ENCODE measurements around the gene TPGS1. TPM values are rescaled to one million over a fixed set of nuclear protein-coding genes. Genes with fewer than 3 reads are reported as not detected.
A peak's percentile ranks its signal among the peaks of the same experiment; 100 is the strongest.

Gene TPGS1
- total and polyA plus RNA-seq, 4 donors: 17.4 to 33.0 (median 19.7) TPM

GRCh38 chr19:532561-533363 is 25.5 kb downstream of the TPGS1 start:
- Histone ChIP-seq H3K27me3 (ENCODE audit: control insufficient read depth in 1 of 2, insufficient read depth in 2 of 2, low read length in 1 of 2) (no peaks in the 10 kb centered on the region), H3K4me1 (ENCODE audit: control insufficient read depth in 1 of 2, insufficient read depth in 2 of 2, low read length in 2 of 2) (peaks cover 0 to 6% of the 10 kb centered on the region in 2 donors), H3K9me3 (ENCODE audit: control insufficient read depth, low read length) (no peaks in the 10 kb centered on the region), H3K4me3 (ENCODE audit: low read length in 2 of 2) (peak overlapping the region; percentile 62 to 74), H3K27ac (ENCODE audit: low read depth in 1 of 2, low read length in 2 of 2) (peak overlapping the region; percentile 6 to 53), H3K36me3 (ENCODE audit: control insufficient read depth in 1 of 2, insufficient read depth in 2 of 2, low read length in 1 of 2) (peaks cover 0 to 10% of the 10 kb centered on the region in 2 donors)
- WGBS, 2 donors: 0 to 1% methylated on average over 42 to 47 of the region's 47 CpGs
- ATAC-seq (ENCODE audit: low FRiP score) (peak; percentile 63), DNase-seq (peak; percentile 77 to 93)
- intact Hi-C loops (cut with DNase I): no loop called here

GRCh38 chr19:533364-534058 is 26.2 kb downstream of the TPGS1 start:
- intact Hi-C loops (cut with DNase I): no loop called here
- peak overlapping the region; percentile 6 to 44 for H3K27ac ChIP-seq (ENCODE audit: low read depth in 1 of 2, low read length in 2 of 2)
- no peak for ATAC-seq (ENCODE audit: low FRiP score)

GRCh38 chr19:534088-534487 is 26.8 kb downstream of the TPGS1 start:
- no peak overlapping the region for H3K27ac ChIP-seq (ENCODE audit: low read depth in 1 of 2, low read length in 2 of 2)
- 80 to 81% methylated on average over 14 of the region's 14 CpGs for WGBS, 2 donors
- no peaks in the 10 kb centered on the region for H3K9me3 ChIP-seq (ENCODE audit: control insufficient read depth, low read length)
- peaks cover 0 to 14% of the 10 kb centered on the region in 2 donors for H3K36me3 ChIP-seq (ENCODE audit: control insufficient read depth in 1 of 2, insufficient read depth in 2 of 2, low read length in 1 of 2)
- H3K27me3 ChIP-seq (ENCODE audit: control insufficient read depth in 1 of 2, insufficient read depth in 2 of 2, low read length in 1 of 2): no peaks in the 10 kb centered on the region
- ATAC-seq (ENCODE audit: low FRiP score) (no peak), DNase-seq (no peak)
- intact Hi-C loops (cut with DNase I): no loop called here
- H3K4me3 ChIP-seq (ENCODE audit: low read length in 2 of 2): no peak overlapping the region
- peaks cover 0 to 6% of the 10 kb centered on the region in 2 donors for H3K4me1 ChIP-seq (ENCODE audit: control insufficient read depth in 1 of 2, insufficient read depth in 2 of 2, low read length in 2 of 2)

More at GRCh38 chr19:533364-534058, 26.2 kb downstream of the TPGS1 start:
- Histone ChIP-seq H3K9me3 (ENCODE audit: control insufficient read depth, low read length) (no peaks in the 10 kb centered on the region), H3K36me3 (ENCODE audit: control insufficient read depth in 1 of 2, insufficient read depth in 2 of 2, low read length in 1 of 2) (peaks cover 0 to 12% of the 10 kb centered on the region in 2 donors), H3K27me3 (ENCODE audit: control insufficient read depth in 1 of 2, insufficient read depth in 2 of 2, low read length in 1 of 2) (no peaks in the 10 kb centered on the region), H3K4me3 (ENCODE audit: low read length in 2 of 2) (peak overlapping the region in 1 of 2 donors; percentile 74), H3K4me1 (ENCODE audit: control insufficient read depth in 1 of 2, insufficient read depth in 2 of 2, low read length in 2 of 2) (peaks cover 0 to 6% of the 10 kb centered on the region in 2 donors)
- no peak for DNase-seq
- 13 to 20% methylated on average over 24 to 25 of the region's 25 CpGs for WGBS, 2 donors

GRCh38 chr19:535017-535835 is 27.9 kb downstream of the TPGS1 start:
- Histone ChIP-seq H3K27me3 (ENCODE audit: control insufficient read depth in 1 of 2, insufficient read depth in 2 of 2, low read length in 1 of 2) (no peaks in the 10 kb centered on the region), H3K4me1 (ENCODE audit: control insufficient read depth in 1 of 2, insufficient read depth in 2 of 2, low read length in 2 of 2) (peaks cover 0 to 6% of the 10 kb centered on the region in 2 donors), H3K36me3 (ENCODE audit: control insufficient read depth in 1 of 2, insufficient read depth in 2 of 2, low read length in 1 of 2) (peaks cover 0 to 19% of the 10 kb centered on the region in 2 donors), H3K9me3 (ENCODE audit: control insufficient read depth, low read length) (no peaks in the 10 kb centered on the region), H3K27ac (ENCODE audit: low read depth in 1 of 2, low read length in 2 of 2) (no peak overlapping the region), H3K4me3 (ENCODE audit: low read length in 2 of 2) (no peak overlapping the region)
- ATAC-seq (ENCODE audit: low FRiP score): no peak
- WGBS, 2 donors: 68% methylated on average over 15 to 16 of the region's 16 CpGs
- intact Hi-C loops (cut with DNase I): no loop called here
- peak in 1 of 2 donors; percentile 43 for DNase-seq

GRCh38 chr19:536031-536880 is 29.0 kb downstream of the TPGS1 start:
- Histone ChIP-seq H3K27me3 (ENCODE audit: control insufficient read depth in 1 of 2, insufficient read depth in 2 of 2, low read length in 1 of 2) (no peaks in the 10 kb centered on the region), H3K9me3 (ENCODE audit: control insufficient read depth, low read length) (no peaks in the 10 kb centered on the region), H3K4me3 (ENCODE audit: low read length in 2 of 2) (no peak overlapping the region), H3K36me3 (ENCODE audit: control insufficient read depth in 1 of 2, insufficient read depth in 2 of 2, low read length in 1 of 2) (peaks cover 0 to 20% of the 10 kb centered on the region in 2 donors), H3K27ac (ENCODE audit: low read depth in 1 of 2, low read length in 2 of 2) (no peak overlapping the region), H3K4me1 (ENCODE audit: control insufficient read depth in 1 of 2, insufficient read depth in 2 of 2, low read length in 2 of 2) (peaks cover 0 to 6% of the 10 kb centered on the region in 2 donors)
- DNase-seq (peak in 1 of 2 donors; percentile 47), ATAC-seq (ENCODE audit: low FRiP score) (no peak)
- intact Hi-C loops (cut with DNase I): no loop called here
- 87 to 91% methylated on average over 52 to 55 of the region's 55 CpGs for WGBS, 2 donors

- Histone ChIP-seq H3K36me3 (ENCODE audit: control insufficient read depth in 1 of 2, insufficient read depth in 2 of 2, low read length in 1 of 2) (peaks cover 0 to 23% of the 10 kb centered on the region in 2 donors), H3K9me3 (ENCODE audit: control insufficient read depth, low read length) (no peaks in the 10 kb centered on the region), H3K27ac (ENCODE audit: low read depth in 1 of 2, low read length in 2 of 2) (no peak overlapping the region), H3K27me3 (ENCODE audit: control insufficient read depth in 1 of 2, insufficient read depth in 2 of 2, low read length in 1 of 2) (no peaks in the 10 kb centered on the region), H3K4me1 (ENCODE audit: control insufficient read depth in 1 of 2, insufficient read depth in 2 of 2, low read length in 2 of 2) (peaks cover 0 to 6% of the 10 kb centered on the region in 2 donors), H3K4me3 (ENCODE audit: low read length in 2 of 2) (no peak overlapping the region)
- ATAC-seq (ENCODE audit: low FRiP score) (no peak), DNase-seq (peak in 1 of 2 donors; percentile 78)
- intact Hi-C loops (cut with DNase I): no loop called here
- WGBS, 2 donors: 95% methylated on average over 25 to 26 of the region's 26 CpGs
Measured at GRCh38 chr19:536881-537404, 29.6 kb downstream of the TPGS1 start.

- no peak overlapping the region for H3K27ac ChIP-seq (ENCODE audit: low read depth in 1 of 2, low read length in 2 of 2)
- ATAC-seq (ENCODE audit: low FRiP score) (no peak), DNase-seq (no peak)
- intact Hi-C loops (cut with DNase I): no loop called here
- H3K4me3 ChIP-seq (ENCODE audit: low read length in 2 of 2): no peak overlapping the region
- peaks cover 0 to 25% of the 10 kb centered on the region in 2 donors for H3K36me3 ChIP-seq (ENCODE audit: control insufficient read depth in 1 of 2, insufficient read depth in 2 of 2, low read length in 1 of 2)
- peaks cover 0 to 3% of the 10 kb centered on the region in 2 donors for H3K4me1 ChIP-seq (ENCODE audit: control insufficient read depth in 1 of 2, insufficient read depth in 2 of 2, low read length in 2 of 2)
- no peaks in the 10 kb centered on the region for H3K27me3 ChIP-seq (ENCODE audit: control insufficient read depth in 1 of 2, insufficient read depth in 2 of 2, low read length in 1 of 2)
- no peaks in the 10 kb centered on the region for H3K9me3 ChIP-seq (ENCODE audit: control insufficient read depth, low read length)
- 73 to 84% methylated on average over 40 of the region's 40 CpGs for WGBS, 2 donors
Measured at GRCh38 chr19:538641-539428, 31.5 kb downstream of the TPGS1 start.

All from aorta (tissue), 5 donors.